Measurements from ENCODE around the gene FHIT.

DNA sequence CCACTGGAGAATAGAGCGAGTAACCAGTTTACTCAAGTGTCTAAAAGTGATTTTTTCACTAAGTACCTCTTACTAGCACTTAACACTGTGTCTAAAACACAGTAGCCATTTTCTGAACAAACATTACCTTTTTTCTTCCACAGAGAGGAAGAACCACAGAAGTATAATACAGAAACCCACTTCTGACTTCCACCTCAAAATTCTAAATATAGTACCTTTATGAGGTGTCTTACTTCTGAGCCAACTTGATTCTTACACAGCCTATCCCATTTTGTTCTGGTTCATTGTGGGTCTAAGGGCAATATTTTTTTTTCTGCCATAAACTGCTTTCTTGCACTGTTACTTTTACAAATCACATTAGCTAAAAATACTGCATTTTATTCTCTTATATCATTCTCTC is 821.0 kb downstream of the FHIT start:
- TF ChIP-seq, protein P1, sequence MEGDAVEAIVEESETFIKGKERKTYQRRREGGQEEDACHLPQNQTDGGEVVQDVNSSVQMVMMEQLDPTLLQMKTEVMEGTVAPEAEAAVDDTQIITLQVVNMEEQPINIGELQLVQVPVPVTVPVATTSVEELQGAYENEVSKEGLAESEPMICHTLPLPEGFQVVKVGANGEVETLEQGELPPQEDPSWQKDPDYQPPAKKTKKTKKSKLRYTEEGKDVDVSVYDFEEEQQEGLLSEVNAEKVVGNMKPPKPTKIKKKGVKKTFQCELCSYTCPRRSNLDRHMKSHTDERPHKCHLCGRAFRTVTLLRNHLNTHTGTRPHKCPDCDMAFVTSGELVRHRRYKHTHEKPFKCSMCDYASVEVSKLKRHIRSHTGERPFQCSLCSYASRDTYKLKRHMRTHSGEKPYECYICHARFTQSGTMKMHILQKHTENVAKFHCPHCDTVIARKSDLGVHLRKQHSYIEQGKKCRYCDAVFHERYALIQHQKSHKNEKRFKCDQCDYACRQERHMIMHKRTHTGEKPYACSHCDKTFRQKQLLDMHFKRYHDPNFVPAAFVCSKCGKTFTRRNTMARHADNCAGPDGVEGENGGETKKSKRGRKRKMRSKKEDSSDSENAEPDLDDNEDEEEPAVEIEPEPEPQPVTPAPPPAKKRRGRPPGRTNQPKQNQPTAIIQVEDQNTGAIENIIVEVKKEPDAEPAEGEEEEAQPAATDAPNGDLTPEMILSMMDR (conservative IDR thresholded peaks at IDR 0.05) = no peak
- TF ChIP-seq EZH2 (IDR thresholded peaks at IDR 0.05; ENCODE audit: low read depth) = no peak

Data from PC-9 (cell line).